Measurements from ENCODE around the gene RSL1D1. TPM values are rescaled to one million over a fixed set of nuclear protein-coding genes. Genes with fewer than 3 reads are reported as not detected.

Gene RSL1D1
- polyA plus RNA-seq, 2 of the 4 experiments (the other 2 are of a cell fraction): 209 to 330 TPM

GRCh38 chr16:11852092-11852809 lies 909 bp upstream of the RSL1D1 start:
- POLR2A ChIA-PET: interaction anchor here (1.6 kb wide), 1 partner anchor 55 kb away, joined by 4 read pairs; the partner anchor contains the start of gene ZC3H7A
- H3K4me1 ChIP-seq: peaks cover 26% of the 10 kb centered on the region
- FAIRE-seq (no peak), ATAC-seq (peak in 1 of 2 experiments; percentile 26; a peak in 2 of 6 replicates), DNase-seq (ENCODE audit: low read depth in 1 of 2, low spot score in 1 of 2) (peak in 1 of 2 experiments; percentile 53)
- peak overlapping the region; percentile 89 for H3K4me2 ChIP-seq
- WGBS (ENCODE audit: missing lambda C conversion rate): 43% methylated on average over 33 of the region's 33 CpGs
- CTCF ChIA-PET: interaction anchor here (0.6 to 1.2 kb wide), 3 partner anchors 12 to 141 kb away, joined by 3 read pairs; no protein-coding TSS in a partner anchor
- TF ChIP-seq MYC (IDR thresholded peaks at IDR 0.05; ENCODE audit: borderline replicate concordance, low read length) (no peak), RARB (CRISPR knock-in tag; IDR thresholded peaks at IDR 0.05) (no peak), HOXB13 (CRISPR knock-in tag; IDR thresholded peaks at IDR 0.05; ENCODE audit: low read depth) (no peak), E2F6 (IDR thresholded peaks at IDR 0.05; ENCODE audit: borderline replicate concordance, low read depth) (no peak), RCOR1 (IDR thresholded peaks at IDR 0.05; ENCODE audit: low read depth, low read length) (no peak), GATA3 (IDR thresholded peaks at IDR 0.05; ENCODE audit: borderline replicate concordance) (no peak), USF2 (IDR thresholded peaks at IDR 0.05) (no peak), JUNB (IDR thresholded peaks at IDR 0.05) (no peak), ZFP36 (IDR thresholded peaks at IDR 0.05; ENCODE audit: borderline replicate concordance, partially characterized antibody) (no peak), CBX8 (IDR thresholded peaks at IDR 0.05) (no peak)
- TF ChIP-seq, protein P1, sequence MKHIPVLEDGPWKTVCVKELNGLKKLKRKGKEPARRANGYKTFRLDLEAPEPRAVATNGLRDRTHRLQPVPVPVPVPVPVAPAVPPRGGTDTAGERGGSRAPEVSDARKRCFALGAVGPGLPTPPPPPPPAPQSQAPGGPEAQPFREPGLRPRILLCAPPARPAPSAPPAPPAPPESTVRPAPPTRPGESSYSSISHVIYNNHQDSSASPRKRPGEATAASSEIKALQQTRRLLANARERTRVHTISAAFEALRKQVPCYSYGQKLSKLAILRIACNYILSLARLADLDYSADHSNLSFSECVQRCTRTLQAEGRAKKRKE (CRISPR knock-in tag; IDR thresholded peaks at IDR 0.05; ENCODE audit: low read depth): no peak
- H3K27ac ChIP-seq: peak overlapping the region; percentile 92 to 94
- H3K4me3 ChIP-seq: peak overlapping the region; percentile 77
- H3K9me3 ChIP-seq: no peaks in the 10 kb centered on the region

GRCh38 chr16:11848842-11849241 lies 2.5 kb downstream of the RSL1D1 start:
- FAIRE-seq (no peak), DNase-seq (ENCODE audit: low read depth in 1 of 2, low spot score in 1 of 2) (no peak), ATAC-seq (no peak)
- H3K9me3 ChIP-seq: no peaks in the 10 kb centered on the region
- WGBS (ENCODE audit: missing lambda C conversion rate): 98% methylated on average over 3 of the region's 3 CpGs
- H3K4me3 ChIP-seq: no peak overlapping the region
- no peak overlapping the region for H3K27ac ChIP-seq
- TF ChIP-seq, protein P2, sequence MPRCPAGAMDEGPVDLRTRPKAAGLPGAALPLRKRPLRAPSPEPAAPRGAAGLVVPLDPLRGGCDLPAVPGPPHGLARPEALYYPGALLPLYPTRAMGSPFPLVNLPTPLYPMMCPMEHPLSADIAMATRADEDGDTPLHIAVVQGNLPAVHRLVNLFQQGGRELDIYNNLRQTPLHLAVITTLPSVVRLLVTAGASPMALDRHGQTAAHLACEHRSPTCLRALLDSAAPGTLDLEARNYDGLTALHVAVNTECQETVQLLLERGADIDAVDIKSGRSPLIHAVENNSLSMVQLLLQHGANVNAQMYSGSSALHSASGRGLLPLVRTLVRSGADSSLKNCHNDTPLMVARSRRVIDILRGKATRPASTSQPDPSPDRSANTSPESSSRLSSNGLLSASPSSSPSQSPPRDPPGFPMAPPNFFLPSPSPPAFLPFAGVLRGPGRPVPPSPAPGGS (IDR thresholded peaks at IDR 0.05): no peak
- TF ChIP-seq HES2 (IDR thresholded peaks at IDR 0.05) (no peak), TP53 (CRISPR knock-in tag; IDR thresholded peaks at IDR 0.05) (no peak), ESRRA (IDR thresholded peaks at IDR 0.05; ENCODE audit: borderline replicate concordance, low read length) (no peak), USF2 (IDR thresholded peaks at IDR 0.05) (no peak), TFCP2L1 (CRISPR knock-in tag; IDR thresholded peaks at IDR 0.05) (no peak), PHF8 (IDR thresholded peaks at IDR 0.05; ENCODE audit: borderline replicate concordance, low read depth) (no peak), HMGXB4 (CRISPR knock-in tag; IDR thresholded peaks at IDR 0.05; ENCODE audit: borderline replicate concordance) (no peak), REST (IDR thresholded peaks at IDR 0.05) (no peak)
- ChIA-PET POLR2A (interaction anchor here (0.6 to 1.0 kb wide), 2 partner anchors 16 to 128 kb away, joined by 4 to 7 read pairs; no protein-coding TSS in a partner anchor), CTCF (interaction anchor here (1.2 kb wide), 1 partner anchor 13 kb away, joined by 3 read pairs; no protein-coding TSS in a partner anchor)
- H3K4me2 ChIP-seq: peak overlapping the region; percentile 80; the same call in 2 of the 3 replicates
- peaks cover 26% of the 10 kb centered on the region for H3K4me1 ChIP-seq
